ENCODE data around the gene SIGLEC15. TPM values are rescaled to one million over a fixed set of nuclear protein-coding genes. Genes with fewer than 3 reads are reported as not detected.

The SIGLEC15 gene
- total RNA-seq, 2 donors from 2014 or later = 0.26 to 2.0 TPM

DNA sequence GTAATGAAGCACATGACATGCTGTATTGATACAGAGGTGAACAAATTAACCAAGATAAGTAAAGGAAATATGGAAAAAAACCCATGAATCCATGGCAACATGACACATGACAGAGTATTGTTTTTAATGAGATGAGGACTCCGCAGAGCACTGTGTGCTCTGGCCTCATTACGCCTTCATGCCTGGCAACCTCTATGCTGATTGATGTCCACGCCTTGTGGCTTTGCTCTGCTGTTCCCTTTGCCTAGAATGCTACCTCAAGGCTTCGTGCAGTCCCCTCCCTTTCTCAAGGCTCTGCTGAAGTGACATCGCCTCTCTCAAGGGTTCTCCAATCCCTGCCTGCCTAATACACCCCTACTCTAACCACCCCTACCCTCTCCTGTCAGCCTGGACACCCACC, 8.4 kb downstream of the SIGLEC15 start:
- ATAC-seq = no peak
- intact Hi-C loops (cut with DNase I) = no loop called here
- peaks cover 25% of the 10 kb centered on the region for H3K4me1 ChIP-seq

DNA sequence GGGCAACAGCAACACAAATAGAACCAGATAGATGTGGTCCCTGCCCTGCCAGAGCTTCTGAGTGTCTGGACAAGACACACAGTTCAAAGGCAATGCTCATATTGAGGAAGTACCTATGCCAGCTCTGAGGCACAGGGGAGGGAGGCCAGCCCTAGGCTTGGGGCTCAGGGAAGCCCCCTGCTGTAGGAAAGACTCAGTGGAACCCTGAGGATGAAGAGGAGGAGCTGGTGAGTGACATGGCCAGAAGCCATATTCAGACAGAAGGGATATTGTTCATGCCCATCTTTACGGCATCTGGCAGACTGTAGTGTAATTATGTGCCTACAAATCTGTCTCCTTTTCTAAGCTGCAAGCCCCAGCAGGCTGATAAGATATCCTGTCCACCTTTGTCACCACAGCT, 8.8 kb downstream of the SIGLEC15 start:
- 40 to 43% methylated on average over 1 of the region's 1 CpG for WGBS, 2 donors

More for the DNA sequence above, 8.4 kb downstream of the SIGLEC15 start:
- Histone ChIP-seq H3K4me3 (no peak overlapping the region), H3K27me3 (peaks cover 0 to 5% of the 10 kb centered on the region in 2 donors), H3K27ac (no peak overlapping the region), H3K36me3 (replicated peaks in 1 of 2; ENCODE audit: insufficient read depth in 1 of 2, low read depth in 2 of 2) (no peaks in the 10 kb centered on the region), H3K9me3 (no peaks in the 10 kb centered on the region)
- TF ChIP-seq POLR2A (IDR thresholded peaks at IDR 0.05) = no peak
- TF ChIP-seq, protein P1, sequence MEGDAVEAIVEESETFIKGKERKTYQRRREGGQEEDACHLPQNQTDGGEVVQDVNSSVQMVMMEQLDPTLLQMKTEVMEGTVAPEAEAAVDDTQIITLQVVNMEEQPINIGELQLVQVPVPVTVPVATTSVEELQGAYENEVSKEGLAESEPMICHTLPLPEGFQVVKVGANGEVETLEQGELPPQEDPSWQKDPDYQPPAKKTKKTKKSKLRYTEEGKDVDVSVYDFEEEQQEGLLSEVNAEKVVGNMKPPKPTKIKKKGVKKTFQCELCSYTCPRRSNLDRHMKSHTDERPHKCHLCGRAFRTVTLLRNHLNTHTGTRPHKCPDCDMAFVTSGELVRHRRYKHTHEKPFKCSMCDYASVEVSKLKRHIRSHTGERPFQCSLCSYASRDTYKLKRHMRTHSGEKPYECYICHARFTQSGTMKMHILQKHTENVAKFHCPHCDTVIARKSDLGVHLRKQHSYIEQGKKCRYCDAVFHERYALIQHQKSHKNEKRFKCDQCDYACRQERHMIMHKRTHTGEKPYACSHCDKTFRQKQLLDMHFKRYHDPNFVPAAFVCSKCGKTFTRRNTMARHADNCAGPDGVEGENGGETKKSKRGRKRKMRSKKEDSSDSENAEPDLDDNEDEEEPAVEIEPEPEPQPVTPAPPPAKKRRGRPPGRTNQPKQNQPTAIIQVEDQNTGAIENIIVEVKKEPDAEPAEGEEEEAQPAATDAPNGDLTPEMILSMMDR (IDR thresholded peaks at IDR 0.05) = no peak
- 69 to 72% methylated on average over 5 of the region's 5 CpGs for WGBS, 2 donors
- DNase-seq = no peak

DNA sequence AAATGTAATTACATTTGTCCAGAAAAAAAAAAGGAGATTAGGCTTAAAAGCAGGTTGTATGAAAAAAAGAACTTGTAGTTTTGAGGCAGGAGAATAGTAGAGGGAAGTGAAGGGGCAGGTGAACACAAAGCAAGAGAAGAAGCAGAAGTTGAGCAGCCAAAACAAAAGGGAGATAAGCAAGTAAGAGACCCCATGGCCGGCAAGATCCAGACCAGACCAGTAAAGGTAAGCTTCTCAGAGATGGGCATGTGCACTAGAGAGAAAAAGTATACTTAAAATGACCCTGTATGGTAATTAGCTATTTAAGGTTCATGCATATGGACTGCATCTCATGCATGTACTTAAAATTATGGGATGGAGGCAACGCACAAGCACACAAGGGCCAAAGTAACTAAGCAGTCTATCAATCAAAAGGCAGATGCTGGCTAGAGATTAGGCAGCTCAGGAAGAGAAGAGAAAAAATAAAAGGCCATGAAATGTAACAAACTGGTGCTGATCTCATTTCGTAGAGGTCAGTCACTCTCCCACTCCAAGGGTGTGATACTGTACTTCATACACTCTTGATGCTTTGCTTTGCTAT, 9.7 kb downstream of the SIGLEC15 start:
- intact Hi-C loops (cut with DNase I) = no loop called here
- ATAC-seq = no peak
- no peak overlapping the region for H3K27ac ChIP-seq
- H3K4me1 ChIP-seq = peaks cover 23% of the 10 kb centered on the region
- TF ChIP-seq, protein P1 (IDR thresholded peaks at IDR 0.05) = no peak
- TF ChIP-seq POLR2A (IDR thresholded peaks at IDR 0.05) = no peak
- H3K9me3 ChIP-seq = no peaks in the 10 kb centered on the region
- WGBS, 2 donors = 42 to 50% methylated on average over 3 of the region's 3 CpGs
- H3K27me3 ChIP-seq = peaks cover 0 to 6% of the 10 kb centered on the region in 2 donors
- H3K36me3 ChIP-seq (replicated peaks in 1 of 2; ENCODE audit: insufficient read depth in 1 of 2, low read depth in 2 of 2) = no peaks in the 10 kb centered on the region
- no peak overlapping the region for H3K4me3 ChIP-seq
- DNase-seq = no peak

More for the DNA sequence above, 8.8 kb downstream of the SIGLEC15 start:
- intact Hi-C loops (cut with DNase I) = no loop called here
- ATAC-seq (no peak), DNase-seq (no peak)
- Histone ChIP-seq H3K36me3 (replicated peaks in 1 of 2; ENCODE audit: insufficient read depth in 1 of 2, low read depth in 2 of 2) (no peaks in the 10 kb centered on the region), H3K9me3 (no peaks in the 10 kb centered on the region), H3K4me1 (peaks cover 25% of the 10 kb centered on the region), H3K4me3 (no peak overlapping the region), H3K27me3 (peaks cover 0 to 6% of the 10 kb centered on the region in 2 donors), H3K27ac (no peak overlapping the region)
- TF ChIP-seq POLR2A (IDR thresholded peaks at IDR 0.05) = no peak
- TF ChIP-seq, protein P1 (IDR thresholded peaks at IDR 0.05) = no peak

DNA sequence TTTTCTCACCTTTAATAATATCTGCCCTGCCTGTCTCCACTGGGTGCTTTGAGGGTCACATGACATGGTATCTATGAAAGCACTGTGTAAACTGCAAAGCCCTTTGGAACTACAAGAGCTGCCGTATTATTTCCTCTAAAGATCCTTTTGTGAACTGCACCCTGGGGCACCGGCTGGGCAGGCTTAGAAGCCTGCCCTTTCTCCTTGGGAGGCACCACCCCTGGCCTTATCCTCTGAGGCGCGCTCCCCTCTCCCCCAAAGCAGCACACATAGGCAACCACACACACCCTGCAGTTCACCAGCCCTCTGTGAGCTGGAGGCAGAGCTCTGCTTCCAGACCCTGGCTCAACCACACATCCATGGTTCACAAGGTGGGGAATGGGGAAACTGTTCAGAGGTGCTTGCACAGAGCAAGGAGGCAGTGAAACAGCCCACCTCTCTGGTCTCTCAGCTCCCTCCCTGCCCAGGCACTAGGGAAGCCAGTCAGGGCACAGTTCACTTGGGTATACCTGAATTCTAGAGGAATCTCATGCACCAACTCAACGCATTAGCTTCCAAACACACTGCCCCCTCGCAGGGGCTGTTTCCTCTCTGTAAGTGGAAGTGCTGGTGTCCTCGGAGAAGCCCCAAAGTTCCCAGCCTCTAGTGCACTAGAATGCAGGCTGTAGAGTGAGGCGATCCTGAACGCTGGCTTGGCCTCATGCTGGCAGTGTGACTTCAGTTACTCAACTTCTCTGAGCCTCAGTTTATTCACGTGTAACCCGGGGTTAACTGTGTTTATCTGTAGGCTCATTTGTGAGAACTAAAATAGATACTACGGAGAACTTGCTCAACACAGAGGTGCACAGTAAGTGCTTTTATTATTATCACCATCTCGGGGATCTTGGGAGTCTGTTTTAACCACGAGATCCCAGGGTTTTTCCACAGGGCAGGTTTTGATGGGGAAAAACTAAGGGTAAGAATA, 11.0 kb downstream of the SIGLEC15 start:
- intact Hi-C loops (cut with DNase I) = no loop called here
- TF ChIP-seq, protein P1 (IDR thresholded peaks at IDR 0.05) = no peak
- TF ChIP-seq POLR2A (IDR thresholded peaks at IDR 0.05) = no peak
- WGBS, 2 donors = 66 to 69% methylated on average over 12 to 14 of the region's 14 CpGs
- Histone ChIP-seq H3K4me3 (no peak overlapping the region), H3K27me3 (peaks cover 0 to 6% of the 10 kb centered on the region in 2 donors), H3K27ac (no peak overlapping the region), H3K9me3 (no peaks in the 10 kb centered on the region), H3K4me1 (peaks cover 23% of the 10 kb centered on the region), H3K36me3 (replicated peaks in 1 of 2; ENCODE audit: insufficient read depth in 1 of 2, low read depth in 2 of 2) (no peaks in the 10 kb centered on the region)
- ATAC-seq (no peak), DNase-seq (no peak)
